ENCODE measurements around the gene PRKAR1B. TPM values are rescaled to one million over a fixed set of nuclear protein-coding genes. Genes with fewer than 3 reads are reported as not detected.
"Not testable (repeated sequence)": the region's sequence is repeated elsewhere in the genome, so short reads cannot be mapped to it uniquely, and the experiment has no call there.

Gene PRKAR1B
- total and polyA plus RNA-seq, 2 donors (not counting 1 experiment from before 2014, with no cell fraction given) = 4.5 to 8.6 TPM

DNA sequence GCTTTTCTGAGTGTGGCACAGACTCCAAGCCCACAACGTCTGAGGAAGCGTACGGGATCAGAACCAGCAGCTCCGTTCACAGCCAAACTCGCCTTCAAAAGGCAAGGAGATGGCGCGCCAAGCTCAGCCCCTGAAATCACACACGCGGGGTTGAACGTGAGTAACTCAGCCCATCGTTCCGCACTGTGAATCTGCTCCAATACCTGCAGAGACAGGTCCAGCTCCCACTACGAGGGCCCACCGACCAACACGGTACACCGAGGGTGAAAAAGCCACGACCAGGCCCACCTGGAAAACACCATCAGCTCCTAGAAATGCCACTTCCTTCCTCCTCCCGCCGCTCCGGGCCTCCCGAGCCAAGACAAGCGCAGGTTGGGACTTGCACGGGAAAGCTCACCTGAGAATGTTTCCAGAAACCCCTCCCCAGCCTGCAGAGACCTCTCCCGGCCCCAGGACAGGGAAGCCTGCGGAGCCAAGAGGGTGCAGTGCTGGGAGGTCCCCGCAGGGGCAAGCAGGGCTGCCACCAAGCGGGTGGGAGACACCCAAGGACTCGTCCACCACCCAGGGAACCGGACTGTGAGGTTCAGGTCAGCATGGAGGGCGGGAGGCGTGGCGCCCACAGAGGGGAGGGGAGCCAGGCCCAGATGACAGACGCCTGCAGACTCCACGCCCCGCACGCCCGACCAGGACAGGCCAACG, 113.5 kb downstream of the PRKAR1B start:
- H3K9me3 ChIP-seq (ENCODE audit: control extremely low read depth in 1 of 3, control insufficient read depth in 2 of 3, insufficient read depth in 1 of 3, low read length in 2 of 3) = no peaks in the 10 kb centered on the region
- peaks cover 27% of the 10 kb centered on the region for H3K4me1 Mint-ChIP-seq
- no peak overlapping the region for H3K4me3 ChIP-seq (ENCODE audit: control extremely low read depth in 1 of 5, extremely low read depth in 1 of 5, insufficient read depth in 1 of 5, low read depth in 2 of 5, low read length in 4 of 5)
- ChIA-PET POLR2A (interaction anchor here (0.9 kb wide), 1 partner anchor 12 kb away, joined by 3 read pairs; no protein-coding TSS in a partner anchor), CTCF (no interaction called here)
- H3K9me3 Mint-ChIP-seq (ENCODE audit: insufficient read depth) = peaks cover 4% of the 10 kb centered on the region
- H3K9ac ChIP-seq (ENCODE audit: low read length) = no peak overlapping the region
- H3K4me2 ChIP-seq (replicated peaks; ENCODE audit: low read depth, low read length, poor library complexity, severe bottlenecking) = no peak overlapping the region
- H3K27me3 ChIP-seq (replicated peaks in 1 of 4; ENCODE audit: control extremely low read depth in 1 of 4, control insufficient read depth in 3 of 4, insufficient read depth in 4 of 4, low read length in 3 of 4) = no peaks in the 10 kb centered on the region
- peaks cover 4% of the 10 kb centered on the region for H3K79me2 ChIP-seq (ENCODE audit: control insufficient read depth, insufficient read depth, low read length)
- intact Hi-C loops (cut with micrococcal nuclease) = no loop called here
- WGBS (ENCODE audit: insufficient coverage) = 87% methylated on average over 38 of the region's 38 CpGs
- no peak overlapping the region for H3K27ac ChIP-seq (ENCODE audit: low read length in 2 of 2)
- no peak for ATAC-seq (ENCODE audit: low read depth)
- H3K27ac Mint-ChIP-seq = no peak overlapping the region
- no peak overlapping the region for H2AFZ ChIP-seq (ENCODE audit: insufficient read depth, low read depth, low read length, poor library complexity, severe bottlenecking)
- peaks cover 15 to 28% of the 10 kb centered on the region in 2 donors for H3K4me1 ChIP-seq (ENCODE audit: control insufficient read depth in 2 of 2, insufficient read depth in 2 of 2, low read length in 2 of 2)
- H3K27me3 Mint-ChIP-seq = no peaks in the 10 kb centered on the region
- DNase-seq = no peak
- H3K36me3 ChIP-seq (replicated peaks in 1 of 2; ENCODE audit: control extremely low read depth in 1 of 2, control insufficient read depth in 1 of 2, extremely low read depth in 1 of 2, insufficient read depth in 2 of 2, low read length in 1 of 2) = no peaks in the 10 kb centered on the region
- TF ChIP-seq EZH2 (IDR thresholded peaks at IDR 0.05; ENCODE audit: borderline replicate concordance, insufficient read depth, low read depth, low read length, poor library complexity, severe bottlenecking) = no peak
- no peaks in the 10 kb centered on the region for H4K20me1 ChIP-seq (ENCODE audit: control insufficient read depth, insufficient read depth, low read length, poor library complexity, severe bottlenecking)
- H3K4me3 Mint-ChIP-seq = no peak overlapping the region

DNA sequence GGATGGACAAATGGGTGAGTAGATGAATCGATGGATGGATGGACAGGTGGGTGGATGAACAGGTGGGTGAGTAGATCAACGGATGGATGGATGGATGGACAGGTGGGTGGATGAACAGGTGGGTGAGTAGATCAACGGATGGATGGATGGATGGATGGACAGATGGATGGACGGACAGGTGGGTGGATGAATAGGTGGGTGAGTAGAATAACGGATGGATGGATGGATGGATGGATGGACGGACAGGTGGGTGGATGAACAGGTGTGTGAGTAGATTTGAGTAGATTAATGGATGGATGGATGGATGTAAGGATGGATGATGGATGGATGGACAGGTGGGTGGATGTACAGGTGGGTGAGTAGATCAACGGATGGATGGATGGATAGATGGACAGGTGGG, 115.2 kb downstream of the PRKAR1B start:
- H3K4me3 Mint-ChIP-seq; intact Hi-C loops (cut with micrococcal nuclease); H3K36me3 ChIP-seq (replicated peaks in 1 of 2; ENCODE audit: control extremely low read depth in 1 of 2, control insufficient read depth in 1 of 2, extremely low read depth in 1 of 2, insufficient read depth in 2 of 2, low read length in 1 of 2); H3K9me3 Mint-ChIP-seq (ENCODE audit: insufficient read depth); H2AFZ ChIP-seq (ENCODE audit: insufficient read depth, low read depth, low read length, poor library complexity, severe bottlenecking); H3K27ac Mint-ChIP-seq; H3K27me3 Mint-ChIP-seq; H3K9ac ChIP-seq (ENCODE audit: low read length); H3K27me3 ChIP-seq (replicated peaks in 1 of 4; ENCODE audit: control extremely low read depth in 1 of 4, control insufficient read depth in 3 of 4, insufficient read depth in 4 of 4, low read length in 3 of 4); H3K27ac ChIP-seq (ENCODE audit: low read length in 2 of 2); DNase-seq; H3K79me2 ChIP-seq (ENCODE audit: control insufficient read depth, insufficient read depth, low read length); ATAC-seq (ENCODE audit: low read depth); H4K20me1 ChIP-seq (ENCODE audit: control insufficient read depth, insufficient read depth, low read length, poor library complexity, severe bottlenecking); CTCF ChIA-PET; H3K4me3 ChIP-seq (ENCODE audit: control extremely low read depth in 1 of 5, extremely low read depth in 1 of 5, insufficient read depth in 1 of 5, low read depth in 2 of 5, low read length in 4 of 5); H3K4me2 ChIP-seq (replicated peaks; ENCODE audit: low read depth, low read length, poor library complexity, severe bottlenecking); POLR2A ChIA-PET: not testable (repeated sequence)
- WGBS (ENCODE audit: insufficient coverage) = 99% methylated on average over 7 of the region's 7 CpGs
- H3K4me1 ChIP-seq (ENCODE audit: control insufficient read depth in 2 of 2, insufficient read depth in 2 of 2, low read length in 2 of 2) = peaks cover 9 to 21% of the 10 kb centered on the region in 2 donors
- peaks cover 26% of the 10 kb centered on the region for H3K4me1 Mint-ChIP-seq
- peaks cover 0 to 11% (median 0%) of the 10 kb centered on the region in 3 donors for H3K9me3 ChIP-seq (ENCODE audit: control extremely low read depth in 1 of 3, control insufficient read depth in 2 of 3, insufficient read depth in 1 of 3, low read length in 2 of 3)

All from B cell (primary cell).